K562 (cell line): ENCODE measurements around the gene ADGRE3. TPM values are rescaled to one million over a fixed set of nuclear protein-coding genes. Genes with fewer than 3 reads are reported as not detected.
A peak's percentile ranks its signal among the peaks of the same experiment; 100 is the strongest.

Experiments
- HNRNPLL ChIP-seq: fragments of 200-400 bp; formaldehyde crosslinking; IDR thresholded peaks from 2 replicates; pipeline ENCODE4 v1.6.1; 2017; ENCODE audit warnings: low read length, low read depth, mild to moderate bottlenecking; ENCODE audit not compliant: poor library complexity, severe bottlenecking
- JUN ChIP-seq, 2 experiments: sonication (generic) in 1 of 2; formaldehyde crosslinking in 1 of 2; IDR thresholded peaks; 2 replicates each; pipeline versions ENCODE4 v1.6.1 to v1.8.0; 2012 to 2022; ENCODE audit warnings: borderline replicate concordance in 2 of 2, mild to moderate bottlenecking in 2 of 2, improper control_type of control experiment in 1 of 2, low read depth in 1 of 2, low read length in 1 of 2, missing genetic modification reagents in 1 of 2
- TCFL5 ChIP-seq: fragments of 250-450 bp; sonication (Bioruptor Pico); conservative IDR thresholded peaks from 2 replicates; pipeline ENCODE4 v1.6.1; 2021; ENCODE audit warnings: mild to moderate bottlenecking, moderate library complexity, matching md5 sums
- ZNF551 ChIP-seq: fragments of 250-450 bp; sonication (Bioruptor Pico); IDR thresholded peaks from 2 replicates; pipeline ENCODE4 v1.5.0; 2021; ENCODE audit warnings: mild to moderate bottlenecking, moderate library complexity
- polyA plus RNA-seq, 8 experiments: library from polyadenylated mRNA; depleted of rRNA in 4 of 8; stranded (reverse) in 5 of 8; unstranded in 3 of 8; fragments of >200 nt; fragmentation: Nextera tagmentation in 2 of 8; fragmentation: Illumina TruSeq in 1 of 8; extraction: Ambion mirVana in 2 of 8; extraction: Trizol in 1 of 8; gene quantifications; 2 replicates each; pipeline versions ENCODE4 v1.2.1 to v1.2.3, GENCODE V29; 2011 to 2014; ENCODE audit warnings: inconsistent platforms in 1 of 8, missing spikeins in 1 of 8
- total RNA-seq, 7 experiments: library from RNA; depleted of rRNA in 6 of 7; stranded (reverse); fragments of >200 nt in 6 of 7; fragmentation: Illumina TruSeq in 2 of 7; extraction: Trizol in 2 of 7; gene quantifications; 2 replicates each; pipeline versions ENCODE4 v1.2.1 to v1.2.3, GENCODE V29; 2011 to 2021; ENCODE audit warnings: low replicate concordance in 1 of 7
- TF ChIP-seq, protein P1 (sequence below): fragments of 200-800 bp; sonication (Bioruptor generic); IDR thresholded peaks from 2 replicates; pipeline ENCODE4 v1.6.1; 2017; ENCODE audit warnings: missing genetic modification characterization, missing compliant biosample characterization
- TF ChIP-seq, protein P2 (sequence below): fragments of 250-450 bp; sonication (Bioruptor Pico); IDR thresholded peaks from 2 replicates; pipeline ENCODE4 v1.8.0; 2021; ENCODE audit warnings: borderline replicate concordance, mild to moderate bottlenecking, moderate library complexity; ENCODE audit not compliant: poor library complexity, severe bottlenecking
- TF ChIP-seq, protein P3 (sequence below), 2 experiments: fragments of 450-650 bp; IDR thresholded peaks; 2 replicates each; pipeline ENCODE4 v1.6.1; 2018; ENCODE audit warnings: mild to moderate bottlenecking in 2 of 2, low read depth in 1 of 2; ENCODE audit not compliant: partially characterized antibody in 2 of 2
- TF ChIP-seq, protein P4 (sequence below): fragments of 250-450 bp; sonication (Bioruptor Pico); IDR thresholded peaks from 2 replicates; pipeline ENCODE4 v1.4.0; 2020; ENCODE audit warnings: mild to moderate bottlenecking
- TF ChIP-seq, protein P5 (sequence below): fragments of 450-650 bp; conservative IDR thresholded peaks from 2 replicates; pipeline ENCODE4 v1.6.1; 2016; ENCODE audit warnings: missing genetic modification characterization, low read depth, mild to moderate bottlenecking, missing compliant biosample characterization, moderate library complexity
- TF ChIP-seq, protein P6 (sequence below): conservative IDR thresholded peaks from 2 replicates; pipeline ENCODE4 v1.6.1; 2011; ENCODE audit warnings: low read depth, mild to moderate bottlenecking, low read length; ENCODE audit not compliant: control insufficient read depth

The ADGRE3 gene
- total and polyA plus RNA-seq, 9 of the 15 experiments (the other 6 are each of a cell fraction or from before 2014, with no cell fraction given) = not detected

DNA sequence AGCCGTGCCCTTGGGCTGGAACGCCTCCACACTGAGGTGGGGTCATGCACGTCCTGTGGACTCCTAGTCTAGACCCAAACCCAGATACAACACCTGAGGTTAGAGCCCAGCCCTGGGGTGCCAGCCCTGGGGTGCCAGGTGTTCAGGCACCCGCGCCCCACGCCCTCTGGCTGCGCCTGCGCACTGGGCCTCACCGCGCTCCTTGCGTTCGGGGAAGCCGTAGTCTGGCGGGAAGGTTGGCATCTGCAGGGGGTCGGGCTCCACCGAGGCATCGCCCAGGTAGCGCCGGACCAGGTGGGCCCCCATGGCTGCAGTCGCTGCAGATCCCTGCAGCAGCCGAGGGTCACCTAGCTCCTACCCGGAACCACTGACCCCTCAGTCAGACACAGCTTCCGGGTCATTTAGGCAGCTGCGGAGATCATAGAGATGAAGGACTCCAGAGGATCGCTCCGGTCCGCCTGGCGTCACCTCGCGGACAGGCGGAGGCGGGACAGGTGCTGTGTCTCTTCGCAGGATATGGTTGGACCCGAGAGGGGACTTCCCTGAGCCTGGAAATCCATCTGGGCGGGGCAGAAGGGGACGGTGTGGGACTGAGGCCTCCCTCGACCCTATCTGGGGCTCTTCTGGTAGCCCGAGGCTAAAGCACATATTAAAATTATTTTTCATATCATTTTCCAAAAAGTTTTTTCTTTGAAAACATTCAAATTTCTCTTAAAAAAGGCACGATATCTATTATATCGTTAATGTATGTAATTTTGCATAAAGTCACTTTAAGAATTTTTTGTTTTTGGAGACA, 102.8 kb downstream of the ADGRE3 start, which contains the start of gene NDUFB7 (continued):
- TF ChIP-seq, protein P1, sequence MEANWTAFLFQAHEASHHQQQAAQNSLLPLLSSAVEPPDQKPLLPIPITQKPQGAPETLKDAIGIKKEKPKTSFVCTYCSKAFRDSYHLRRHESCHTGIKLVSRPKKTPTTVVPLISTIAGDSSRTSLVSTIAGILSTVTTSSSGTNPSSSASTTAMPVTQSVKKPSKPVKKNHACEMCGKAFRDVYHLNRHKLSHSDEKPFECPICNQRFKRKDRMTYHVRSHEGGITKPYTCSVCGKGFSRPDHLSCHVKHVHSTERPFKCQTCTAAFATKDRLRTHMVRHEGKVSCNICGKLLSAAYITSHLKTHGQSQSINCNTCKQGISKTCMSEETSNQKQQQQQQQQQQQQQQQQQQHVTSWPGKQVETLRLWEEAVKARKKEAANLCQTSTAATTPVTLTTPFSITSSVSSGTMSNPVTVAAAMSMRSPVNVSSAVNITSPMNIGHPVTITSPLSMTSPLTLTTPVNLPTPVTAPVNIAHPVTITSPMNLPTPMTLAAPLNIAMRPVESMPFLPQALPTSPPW (CRISPR knock-in tag) = peak; percentile 69
- TF ChIP-seq ZNF551 (CRISPR knock-in tag) (no peak), JUN (IDR thresholded peaks at IDR 0.05; ENCODE audit: borderline replicate concordance, low read depth, low read length) (peak; percentile 71; the same call in 1 of the 2 replicates), JUN (CRISPR knock-in tag; IDR thresholded peaks at IDR 0.05; ENCODE audit: borderline replicate concordance) (no peak), HNRNPLL (no peak), TCFL5 (CRISPR knock-in tag) (no peak)
- TF ChIP-seq, protein P2, sequence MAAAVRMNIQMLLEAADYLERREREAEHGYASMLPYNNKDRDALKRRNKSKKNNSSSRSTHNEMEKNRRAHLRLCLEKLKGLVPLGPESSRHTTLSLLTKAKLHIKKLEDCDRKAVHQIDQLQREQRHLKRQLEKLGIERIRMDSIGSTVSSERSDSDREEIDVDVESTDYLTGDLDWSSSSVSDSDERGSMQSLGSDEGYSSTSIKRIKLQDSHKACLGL (CRISPR knock-in tag) = no peak
- TF ChIP-seq, protein P3, sequence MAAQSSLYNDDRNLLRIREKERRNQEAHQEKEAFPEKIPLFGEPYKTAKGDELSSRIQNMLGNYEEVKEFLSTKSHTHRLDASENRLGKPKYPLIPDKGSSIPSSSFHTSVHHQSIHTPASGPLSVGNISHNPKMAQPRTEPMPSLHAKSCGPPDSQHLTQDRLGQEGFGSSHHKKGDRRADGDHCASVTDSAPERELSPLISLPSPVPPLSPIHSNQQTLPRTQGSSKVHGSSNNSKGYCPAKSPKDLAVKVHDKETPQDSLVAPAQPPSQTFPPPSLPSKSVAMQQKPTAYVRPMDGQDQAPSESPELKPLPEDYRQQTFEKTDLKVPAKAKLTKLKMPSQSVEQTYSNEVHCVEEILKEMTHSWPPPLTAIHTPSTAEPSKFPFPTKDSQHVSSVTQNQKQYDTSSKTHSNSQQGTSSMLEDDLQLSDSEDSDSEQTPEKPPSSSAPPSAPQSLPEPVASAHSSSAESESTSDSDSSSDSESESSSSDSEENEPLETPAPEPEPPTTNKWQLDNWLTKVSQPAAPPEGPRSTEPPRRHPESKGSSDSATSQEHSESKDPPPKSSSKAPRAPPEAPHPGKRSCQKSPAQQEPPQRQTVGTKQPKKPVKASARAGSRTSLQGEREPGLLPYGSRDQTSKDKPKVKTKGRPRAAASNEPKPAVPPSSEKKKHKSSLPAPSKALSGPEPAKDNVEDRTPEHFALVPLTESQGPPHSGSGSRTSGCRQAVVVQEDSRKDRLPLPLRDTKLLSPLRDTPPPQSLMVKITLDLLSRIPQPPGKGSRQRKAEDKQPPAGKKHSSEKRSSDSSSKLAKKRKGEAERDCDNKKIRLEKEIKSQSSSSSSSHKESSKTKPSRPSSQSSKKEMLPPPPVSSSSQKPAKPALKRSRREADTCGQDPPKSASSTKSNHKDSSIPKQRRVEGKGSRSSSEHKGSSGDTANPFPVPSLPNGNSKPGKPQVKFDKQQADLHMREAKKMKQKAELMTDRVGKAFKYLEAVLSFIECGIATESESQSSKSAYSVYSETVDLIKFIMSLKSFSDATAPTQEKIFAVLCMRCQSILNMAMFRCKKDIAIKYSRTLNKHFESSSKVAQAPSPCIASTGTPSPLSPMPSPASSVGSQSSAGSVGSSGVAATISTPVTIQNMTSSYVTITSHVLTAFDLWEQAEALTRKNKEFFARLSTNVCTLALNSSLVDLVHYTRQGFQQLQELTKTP (IDR thresholded peaks at IDR 0.05; ENCODE audit: low read depth in 1 of 2, partially characterized antibody in 2 of 2) = peak in 1 of 2 experiments; percentile 78
- TF ChIP-seq, protein P4, sequence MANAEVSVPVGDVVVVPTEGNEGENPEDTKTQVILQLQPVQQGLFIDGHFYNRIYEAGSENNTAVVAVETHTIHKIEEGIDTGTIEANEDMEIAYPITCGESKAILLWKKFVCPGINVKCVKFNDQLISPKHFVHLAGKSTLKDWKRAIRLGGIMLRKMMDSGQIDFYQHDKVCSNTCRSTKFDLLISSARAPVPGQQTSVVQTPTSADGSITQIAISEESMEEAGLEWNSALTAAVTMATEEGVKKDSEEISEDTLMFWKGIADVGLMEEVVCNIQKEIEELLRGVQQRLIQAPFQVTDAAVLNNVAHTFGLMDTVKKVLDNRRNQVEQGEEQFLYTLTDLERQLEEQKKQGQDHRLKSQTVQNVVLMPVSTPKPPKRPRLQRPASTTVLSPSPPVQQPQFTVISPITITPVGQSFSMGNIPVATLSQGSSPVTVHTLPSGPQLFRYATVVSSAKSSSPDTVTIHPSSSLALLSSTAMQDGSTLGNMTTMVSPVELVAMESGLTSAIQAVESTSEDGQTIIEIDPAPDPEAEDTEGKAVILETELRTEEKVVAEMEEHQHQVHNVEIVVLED (CRISPR knock-in tag) = no peak
- TF ChIP-seq, protein P5, sequence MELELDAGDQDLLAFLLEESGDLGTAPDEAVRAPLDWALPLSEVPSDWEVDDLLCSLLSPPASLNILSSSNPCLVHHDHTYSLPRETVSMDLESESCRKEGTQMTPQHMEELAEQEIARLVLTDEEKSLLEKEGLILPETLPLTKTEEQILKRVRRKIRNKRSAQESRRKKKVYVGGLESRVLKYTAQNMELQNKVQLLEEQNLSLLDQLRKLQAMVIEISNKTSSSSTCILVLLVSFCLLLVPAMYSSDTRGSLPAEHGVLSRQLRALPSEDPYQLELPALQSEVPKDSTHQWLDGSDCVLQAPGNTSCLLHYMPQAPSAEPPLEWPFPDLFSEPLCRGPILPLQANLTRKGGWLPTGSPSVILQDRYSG (tag) = no peak
- TF ChIP-seq, protein P6, sequence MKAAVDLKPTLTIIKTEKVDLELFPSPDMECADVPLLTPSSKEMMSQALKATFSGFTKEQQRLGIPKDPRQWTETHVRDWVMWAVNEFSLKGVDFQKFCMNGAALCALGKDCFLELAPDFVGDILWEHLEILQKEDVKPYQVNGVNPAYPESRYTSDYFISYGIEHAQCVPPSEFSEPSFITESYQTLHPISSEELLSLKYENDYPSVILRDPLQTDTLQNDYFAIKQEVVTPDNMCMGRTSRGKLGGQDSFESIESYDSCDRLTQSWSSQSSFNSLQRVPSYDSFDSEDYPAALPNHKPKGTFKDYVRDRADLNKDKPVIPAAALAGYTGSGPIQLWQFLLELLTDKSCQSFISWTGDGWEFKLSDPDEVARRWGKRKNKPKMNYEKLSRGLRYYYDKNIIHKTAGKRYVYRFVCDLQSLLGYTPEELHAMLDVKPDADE = peak; percentile 93; the same call in 1 of the 2 replicates
